Suppressor macrophage treated with lipopolysaccharide for 1 hour (primary cell): ENCODE results near the gene GIGYF1.
A peak's percentile ranks its signal among the peaks of the same experiment; 100 is the strongest.
"Not testable (repeated sequence)": the region's sequence is repeated elsewhere in the genome, so short reads cannot be mapped to it uniquely, and the experiment has no call there.

Source experiments
- DNase-seq, 3 donors: peaks; one replicate each; pipeline ENCODE4 v3.0.0-alpha.2; 2020 to 2022

The GIGYF1 gene

GRCh38 chr7:100671353-100672327, 22.4 kb downstream of the GIGYF1 start:
- no peak for DNase-seq

- DNase-seq: no peak
Measured at GRCh38 chr7:100670074-100670473, 24.0 kb downstream of the GIGYF1 start.

- DNase-seq: not testable (repeated sequence)
Measured at GRCh38 chr7:100669106-100669505, 24.9 kb downstream of the GIGYF1 start.

- no peak for DNase-seq
Measured at GRCh38 chr7:100668069-100668449, 26.0 kb downstream of the GIGYF1 start.

DNA sequence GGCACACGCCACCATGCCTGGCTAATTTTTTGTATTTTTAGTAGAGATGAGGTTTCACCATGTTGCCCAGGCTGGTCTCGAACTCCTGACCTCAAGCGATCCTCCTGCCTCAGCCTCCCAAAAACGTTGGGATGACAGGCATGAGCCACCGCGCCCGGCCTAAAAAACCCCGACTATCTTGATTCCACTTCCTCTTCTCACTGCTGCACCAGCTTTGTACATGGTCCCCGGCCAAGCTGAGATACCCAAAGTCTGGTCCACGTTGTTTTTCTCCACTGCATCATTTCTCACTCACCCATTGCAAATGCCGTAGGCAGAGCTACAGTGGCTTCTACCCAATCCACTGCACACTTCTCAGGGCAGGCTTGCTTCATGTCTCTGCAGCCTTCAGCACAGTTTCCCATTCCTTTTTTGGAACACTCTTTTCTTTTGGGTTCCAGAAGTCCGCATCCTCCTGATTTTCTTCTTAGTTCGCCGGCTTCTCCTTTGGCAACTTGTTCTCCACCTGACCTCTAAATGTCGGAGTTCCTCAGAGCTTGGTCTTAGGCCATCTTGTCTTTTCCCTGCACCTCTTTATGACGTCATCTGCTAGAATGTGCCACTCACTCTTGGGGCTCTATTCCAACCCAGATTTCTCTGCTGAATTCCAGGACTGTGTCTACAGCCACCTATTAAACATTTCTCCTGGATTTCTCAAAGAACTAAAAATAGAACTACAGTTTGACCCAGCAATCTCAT, 26.6 kb downstream of the GIGYF1 start:
- DNase-seq: no peak

- no peak for DNase-seq
Measured at GRCh38 chr7:100665168-100665726, 28.8 kb downstream of the GIGYF1 start.

DNA sequence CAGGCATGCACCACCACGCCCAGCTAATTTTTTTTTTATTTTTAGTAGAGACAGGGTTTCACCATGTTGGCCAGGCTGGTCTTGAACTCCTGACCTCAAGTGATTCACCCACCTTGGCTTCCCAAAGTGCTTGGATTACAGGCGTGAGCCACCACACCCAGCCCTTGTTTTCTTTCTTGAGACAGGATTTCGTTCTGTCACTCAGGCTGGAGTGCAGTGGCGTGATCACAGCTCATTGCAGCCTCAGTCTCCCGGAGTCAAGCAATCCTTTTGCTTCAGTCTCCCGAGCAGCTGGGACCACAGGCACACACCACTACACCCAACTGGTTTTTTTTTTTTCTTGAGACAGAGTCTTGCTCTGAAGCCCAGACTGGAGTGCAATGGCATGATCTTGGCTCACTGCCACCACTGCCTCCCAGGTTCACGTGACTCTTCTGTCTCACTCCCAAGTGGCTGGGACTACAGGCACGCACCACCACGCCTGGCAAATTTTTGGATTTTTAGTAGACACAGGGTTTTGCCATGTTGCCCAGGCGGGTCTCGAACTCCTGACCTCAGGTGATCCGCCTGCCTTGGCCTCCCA, 31.8 kb downstream of the GIGYF1 start:
- DNase-seq: not testable (repeated sequence)

GRCh38 chr7:100655908-100656674, 38.0 kb downstream of the GIGYF1 start, which contains the start of gene ACTL6B:
Gene ACTL6B (minus strand): TSS chr7:100656448. CDS start chr7:100656354, 94 bp downstream.
- peak; percentile 72 to 88 (median 76) for DNase-seq

GRCh38 chr7:100654908-100655831, 38.9 kb downstream of the GIGYF1 start:
- no peak for DNase-seq

DNA sequence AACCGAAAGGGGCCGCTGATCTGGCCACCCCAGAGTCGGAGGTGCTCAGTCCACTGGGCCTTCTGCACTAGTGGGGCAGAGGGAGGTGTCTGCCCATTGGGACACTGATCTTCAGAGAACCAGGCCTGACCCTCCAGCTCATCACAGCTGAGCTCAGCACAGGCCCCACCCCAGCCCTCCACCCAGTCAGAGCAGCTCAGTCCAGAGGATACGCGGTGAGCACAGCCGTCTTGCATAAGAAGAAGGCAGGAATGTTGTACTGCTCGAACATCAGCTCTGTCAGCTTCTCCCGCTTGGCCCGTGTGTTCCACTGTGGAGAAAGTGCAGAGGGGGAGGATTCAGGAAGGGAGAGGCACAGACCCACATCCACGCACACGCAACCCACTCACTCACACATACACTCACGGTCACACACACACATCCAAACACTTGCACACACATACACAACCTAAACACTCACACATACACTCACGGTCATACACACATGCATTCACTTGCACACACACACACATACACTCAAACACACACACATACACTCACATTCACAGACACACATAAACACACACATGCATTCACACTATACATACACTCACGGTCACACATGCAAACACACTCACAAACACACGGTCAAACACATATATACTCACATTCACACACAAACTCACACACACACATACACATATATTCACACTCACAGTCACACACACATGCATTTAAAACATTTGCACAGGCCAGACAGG, 44.1 kb downstream of the GIGYF1 start:
- no peak for DNase-seq

- DNase-seq: peak in 1 of 3 donors; percentile 13
Measured at GRCh38 chr7:100642534-100642907, 51.5 kb downstream of the GIGYF1 start.

DNA sequence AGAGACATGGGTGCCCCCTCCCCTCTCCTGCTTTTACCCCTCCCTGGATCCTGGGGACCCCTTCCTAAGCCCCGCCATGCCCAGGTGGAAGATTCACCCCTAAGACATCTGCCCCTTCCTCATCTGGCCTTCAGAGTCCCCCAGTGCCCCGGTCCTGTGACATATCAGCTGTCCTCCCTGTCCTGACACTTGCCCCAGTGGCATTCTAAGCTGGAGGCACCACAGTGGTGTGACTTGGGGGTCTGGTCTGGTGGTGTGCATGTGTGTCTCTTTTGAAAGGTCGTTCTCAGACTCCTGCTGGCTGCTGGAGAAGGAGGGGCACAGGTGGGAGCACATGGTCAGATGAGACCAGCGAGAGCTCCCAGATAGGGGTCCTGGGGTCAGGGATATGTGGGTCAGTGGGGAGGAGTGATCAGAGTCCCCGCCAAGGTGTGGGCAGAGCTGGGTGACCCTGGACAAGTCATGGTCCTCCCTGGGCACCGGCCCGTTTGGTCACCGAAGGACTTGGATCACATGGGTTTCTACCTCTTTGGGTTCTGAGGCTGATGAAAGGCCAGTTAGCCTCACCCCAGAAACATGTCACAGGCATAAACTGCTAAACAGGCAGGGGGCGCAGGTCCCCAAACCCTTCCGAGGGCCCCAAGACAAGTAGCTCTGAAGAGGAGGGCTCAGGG, 52.1 kb downstream of the GIGYF1 start:
- no peak for DNase-seq

GRCh38 chr7:100641463-100641859, 52.6 kb downstream of the GIGYF1 start, which contains the start of gene TFR2:
Gene TFR2 (minus strand): TSS chr7:100641552. CDS start chr7:100641509, 43 bp downstream.
- DNase-seq: no peak

- DNase-seq: no peak
Measured at GRCh38 chr7:100640517-100641440, 53.3 kb downstream of the GIGYF1 start.

- DNase-seq: no peak
Measured at GRCh38 chr7:100639995-100640516, 54.0 kb downstream of the GIGYF1 start.

- peak; percentile 62 to 79 (median 71) for DNase-seq
Measured at GRCh38 chr7:100632951-100633717, 60.9 kb downstream of the GIGYF1 start.

DNA sequence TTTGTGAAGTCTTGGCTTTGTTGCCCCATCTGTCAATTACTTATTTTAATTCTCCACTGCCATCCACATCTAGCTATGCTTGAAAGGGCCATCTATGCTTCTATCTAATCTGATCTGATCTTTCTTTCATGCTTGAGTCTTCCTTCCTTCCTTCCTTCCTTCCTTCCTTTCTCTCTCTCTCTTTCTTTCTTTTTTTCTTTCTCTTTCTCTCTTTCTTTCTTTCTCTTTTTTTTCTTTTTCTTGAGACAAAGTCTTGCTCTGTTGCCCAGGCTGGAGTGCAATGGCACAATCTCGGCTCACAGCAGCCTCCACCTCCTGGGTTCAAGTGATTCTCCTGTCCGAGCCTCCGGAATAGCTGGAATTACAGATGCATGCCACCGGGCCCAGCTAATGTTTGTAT, 64.0 kb downstream of the GIGYF1 start:
- DNase-seq: no peak
